Mucosa of descending colon (tissue), 3 donors: ENCODE data around the gene G3BP1. TPM values are rescaled to one million over a fixed set of nuclear protein-coding genes. Genes with fewer than 3 reads are reported as not detected.
"Not testable (repeated sequence)": the region's sequence is repeated elsewhere in the genome, so short reads cannot be mapped to it uniquely, and the experiment has no call there.

Experiments used
- ATAC-seq: fragments of 200-7000 bp; cut with Tn5 transposase; one replicate; pipeline ENCODE4 v1.9.1; 2020; ENCODE audit warnings: mild to moderate bottlenecking, moderate library complexity
- DNase-seq, 3 donors: peaks; one replicate each; pipeline ENCODE4 v3.0.0-alpha.2; 2020
- H3K36me3 ChIP-seq: fragments of 200-600 bp; one replicate; pipeline ENCODE4 v1.8.0; 2021; ENCODE audit warnings: low read depth, mild to moderate bottlenecking
- H3K4me1 ChIP-seq: fragments of 200-600 bp; one replicate; pipeline ENCODE4 v1.8.0; 2021; ENCODE audit warnings: low read depth, mild to moderate bottlenecking
- H3K4me3 ChIP-seq: fragments of 200-600 bp; one replicate; pipeline ENCODE4 v1.8.0; 2021; ENCODE audit warnings: mild to moderate bottlenecking
- H3K9me3 ChIP-seq: fragments of 200-600 bp; one replicate; pipeline ENCODE4 v1.8.0; 2021; ENCODE audit warnings: mild to moderate bottlenecking
- CTCF ChIP-seq: fragments of 200-600 bp; IDR thresholded peaks from one replicate; pipeline ENCODE4 v1.8.0; 2022; ENCODE audit warnings: antibody characterized with exemption, mild to moderate bottlenecking
- intact Hi-C, 2 donors: fragments of 100-400 bp; cut with DNase I in 1 of 2; cut with micrococcal nuclease in 1 of 2; formaldehyde crosslinking; loops; one replicate each; pipeline versions ENCODE4 v1.11.0 to v1.11.1; 2022; cut with DNase I, micrococcal nuclease
- total RNA-seq, 3 donors: library from RNA; stranded (reverse); fragmentation: NEBNext Ultra II Directional in 2 of 3; extraction: Animal tissue kit (Norgen Biotek cat#: 25700) in 2 of 3; gene quantifications; one replicate each; pipeline versions ENCODE4 v1.2.1 to v1.2.4, GENCODE V29; 2021 to 2023
- donor health status: DM: no; HTN: no; CAD: no; lungs with moderate emphysema.
- donor health status: DM: no; HTN: no; CAD: no.
- donor health status: DM: no; HTN: yes; CAD: no.

G3BP1 gene
- total RNA-seq, 3 donors from 2014 or later, result 121 to 132 (median 127) TPM

DNA sequence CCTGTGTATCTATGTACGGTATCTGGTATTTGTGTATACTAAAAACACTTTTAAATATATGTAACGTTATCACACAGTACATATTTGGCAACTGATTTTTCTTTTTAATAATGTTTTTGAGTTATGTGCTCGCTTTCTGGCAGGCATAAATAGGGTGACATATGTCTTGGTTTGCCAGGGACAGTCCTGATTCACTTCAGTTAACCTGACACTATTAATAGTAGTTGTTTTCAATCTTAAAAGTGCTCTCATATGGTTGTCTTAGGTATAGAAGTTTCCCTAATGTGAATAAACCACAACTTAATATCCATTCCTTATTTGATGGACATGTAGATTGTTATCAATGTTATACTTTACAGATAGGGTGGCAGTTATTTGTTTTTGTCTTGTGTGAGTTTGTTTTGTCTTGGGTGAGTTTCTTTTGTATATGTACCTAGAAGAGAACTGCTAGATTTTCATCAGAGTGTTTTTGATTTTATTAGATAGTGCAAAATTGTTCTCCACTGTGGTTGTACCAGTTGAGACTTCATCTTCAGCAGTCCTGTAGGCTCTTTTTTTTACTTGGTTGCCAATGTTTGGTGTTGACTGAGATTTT is 7.9 kb downstream of the G3BP1 start:
- ATAC-seq, result no peak
- peaks cover 22% of the 10 kb centered on the region for H3K4me1 ChIP-seq
- intact Hi-C loops, result no loop called here

GRCh38 chr5:151780348-151780747 is 8.6 kb downstream of the G3BP1 start:
- ATAC-seq (no peak), DNase-seq (no peak)
- TF ChIP-seq CTCF, result no peak
- Histone ChIP-seq H3K36me3 (no peaks in the 10 kb centered on the region), H3K9me3 (no peaks in the 10 kb centered on the region), H3K4me1 (peaks cover 16% of the 10 kb centered on the region), H3K4me3 (no peak overlapping the region)
- intact Hi-C loops, result no loop called here

More for the DNA sequence above, 7.9 kb downstream of the G3BP1 start:
- H3K4me3 ChIP-seq, result no peak overlapping the region
- DNase-seq, result no peak
- H3K9me3 ChIP-seq, result no peaks in the 10 kb centered on the region
- H3K36me3 ChIP-seq, result no peaks in the 10 kb centered on the region
- TF ChIP-seq CTCF, result no peak

DNA sequence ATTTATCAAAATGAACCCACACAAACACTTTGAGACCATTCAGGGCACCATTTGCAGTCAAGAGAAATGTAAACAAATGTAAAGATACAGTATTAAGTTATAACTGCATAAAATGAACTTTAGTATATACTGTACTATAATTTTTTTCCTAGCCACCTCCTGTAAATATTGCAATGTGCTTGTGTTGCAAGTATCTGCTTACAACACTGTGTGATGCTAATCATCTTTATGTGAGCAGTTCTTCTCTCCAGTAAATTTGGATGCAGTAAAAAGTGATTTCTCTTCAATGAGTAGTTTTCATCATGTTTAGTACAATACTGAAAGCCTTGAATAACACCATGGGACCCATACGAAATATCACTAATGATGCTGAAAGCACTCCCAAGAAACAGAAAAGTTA is 9.4 kb downstream of the G3BP1 start:
- DNase-seq (no peak), ATAC-seq (no peak)
- Histone ChIP-seq H3K9me3 (no peaks in the 10 kb centered on the region), H3K4me1 (peaks cover 11% of the 10 kb centered on the region), H3K36me3 (no peaks in the 10 kb centered on the region), H3K4me3 (no peak overlapping the region)
- TF ChIP-seq CTCF, result no peak
- intact Hi-C loops, result no loop called here

DNA sequence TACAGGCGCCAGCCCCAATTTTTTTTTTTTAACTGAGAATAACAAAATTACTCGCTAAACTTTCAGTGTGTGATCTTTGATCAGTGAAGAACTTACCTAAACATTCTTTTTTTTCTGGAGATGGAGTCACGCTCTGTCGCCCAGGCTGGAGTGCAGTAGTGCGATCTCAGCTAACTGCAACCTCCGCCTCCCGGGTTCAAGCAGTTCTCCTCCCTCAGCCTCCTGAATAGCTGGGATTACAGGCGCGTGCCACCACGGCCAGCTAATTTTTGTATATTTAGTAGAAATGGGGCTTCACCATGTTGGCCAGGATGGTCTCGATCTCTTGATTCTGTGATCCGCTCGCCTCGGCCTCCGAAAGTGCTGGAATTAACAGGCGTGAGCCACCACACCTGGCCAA is 11.9 kb downstream of the G3BP1 start:
- H3K36me3 ChIP-seq, H3K4me3 ChIP-seq, H3K9me3 ChIP-seq, H3K4me1 ChIP-seq, ATAC-seq, intact Hi-C loops, DNase-seq: not testable (repeated sequence)

GRCh38 chr5:151784141-151784540 is 12.4 kb downstream of the G3BP1 start:
- Histone ChIP-seq H3K4me1 (peaks cover 5% of the 10 kb centered on the region), H3K4me3 (no peak overlapping the region), H3K9me3 (no peaks in the 10 kb centered on the region), H3K36me3 (no peaks in the 10 kb centered on the region)
- no peak for TF ChIP-seq CTCF
- ATAC-seq (no peak), DNase-seq (no peak)
- intact Hi-C loops, result no loop called here

DNA sequence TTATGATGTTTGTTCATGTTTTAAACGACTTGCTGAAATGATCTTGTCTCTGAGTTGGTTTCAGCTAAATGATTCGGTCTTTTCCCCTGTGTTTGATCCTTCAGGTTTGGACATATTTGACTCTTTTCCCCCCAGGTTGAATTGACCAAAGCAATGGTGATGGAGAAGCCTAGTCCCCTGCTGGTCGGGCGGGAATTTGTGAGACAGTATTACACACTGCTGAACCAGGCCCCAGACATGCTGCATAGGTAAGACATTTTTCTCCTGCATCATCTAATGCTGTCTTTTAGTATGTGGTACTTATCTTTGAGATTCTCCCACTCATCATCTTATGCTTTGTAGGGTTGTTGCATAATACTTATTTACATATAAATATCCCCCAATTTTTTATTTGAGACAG is 14.7 kb downstream of the G3BP1 start:
- intact Hi-C loops, result no loop called here
- peaks cover 5% of the 10 kb centered on the region for H3K4me1 ChIP-seq
- no peak for ATAC-seq
- H3K9me3 ChIP-seq, result no peaks in the 10 kb centered on the region
- TF ChIP-seq CTCF, result no peak
- no peak overlapping the region for H3K4me3 ChIP-seq
- H3K36me3 ChIP-seq, result no peaks in the 10 kb centered on the region
- DNase-seq, result no peak
